Gastrocnemius medialis (tissue), 4 donors: ENCODE data around the gene NFASC. TPM values are rescaled to one million over a fixed set of nuclear protein-coding genes. Genes with fewer than 3 reads are reported as not detected.

Source experiments
- ATAC-seq, 2 donors: fragments of 150-250 bp; one replicate each; pipeline ENCODE4 v1.9.1; 2016
- DNase-seq, 2 donors: peaks; one replicate each; pipeline ENCODE4 v3.0.0-alpha.2; 2019
- H3K27ac ChIP-seq, 4 donors: fragments of 200-600 bp; sonication (generic); 1 replicate in 1 of 4; 2 replicates in 3 of 4; pipeline ENCODE4 v1.5.1; 2016 to 2018; ENCODE audit warnings: mild to moderate bottlenecking in 2 of 4, moderate library complexity in 1 of 4
- H3K27me3 ChIP-seq, 3 donors: fragments of 200-600 bp; sonication (generic) in 2 of 3; 1 replicate in 1 of 3; 2 replicates in 2 of 3; pipeline versions ENCODE4 v1.5.1 to v1.6.0; 2016 to 2019; ENCODE audit warnings: mild to moderate bottlenecking in 1 of 3, moderate library complexity in 1 of 3
- H3K36me3 ChIP-seq, 2 donors: fragments of 200-600 bp; sonication (generic) in 1 of 2; one replicate each; pipeline ENCODE4 v1.5.1; 2017 to 2018
- H3K4me1 ChIP-seq, 2 donors: fragments of 200-600 bp; sonication (generic) in 1 of 2; one replicate each; pipeline ENCODE4 v1.5.1; 2016 to 2017; ENCODE audit warnings: mild to moderate bottlenecking in 2 of 2
- H3K4me3 ChIP-seq, 4 donors: fragments of 200-600 bp; sonication (generic) in 3 of 4; 1 replicate in 1 of 4; 2 replicates in 3 of 4; pipeline ENCODE4 v1.5.1; 2016 to 2019; ENCODE audit warnings: mild to moderate bottlenecking in 2 of 4
- H3K9me3 ChIP-seq, 3 donors: fragments of 200-600 bp; sonication (generic) in 2 of 3; 1 replicate in 1 of 3; 2 replicates in 2 of 3; pipeline ENCODE4 v1.5.1; 2016 to 2019
- CTCF ChIP-seq, 5 experiments: fragments of 450-650 bp in 3 of 5; fragments of 200-600 bp in 2 of 5; sonication (generic) in 2 of 5; IDR thresholded peaks in 4 of 5; conservative IDR thresholded peaks in 1 of 5; 1 replicate in 4 of 5; 2 replicates in 1 of 5; pipeline ENCODE4 v1.5.1; 2016 to 2019; ENCODE audit warnings: antibody characterized with exemption in 5 of 5, mild to moderate bottlenecking in 3 of 5, moderate library complexity in 3 of 5
- POLR2A ChIP-seq, 2 donors: fragments of 450-650 bp; IDR thresholded peaks; one replicate each; pipeline ENCODE4 v1.6.1; 2017; ENCODE audit warnings: antibody characterized with exemption in 2 of 2, mild to moderate bottlenecking in 2 of 2, moderate library complexity in 2 of 2
- in situ Hi-C, 4 donors: fragments of 200-750 bp; cut with MboI; loops; one replicate each; pipeline versions ENCODE4 v1.15.0 to v1.8.0; 2017; ENCODE audit warnings: low sequenced_read_pairs in 4 of 4
- intact Hi-C: fragments of 100-400 bp; cut with DNase I; formaldehyde crosslinking; loops from one replicate; pipeline ENCODE4 v1.15.1; 2023; ENCODE audit warnings: low total_unique reads
- total RNA-seq, 4 donors: library from RNA; depleted of rRNA; stranded (reverse); fragments of >200 nt; gene quantifications; one replicate each; pipeline versions ENCODE4 v1.1.0 to v1.2.3, GENCODE V29; 2016

The NFASC gene
- total RNA-seq, 4 donors from 2014 or later = 0.75 to 4.7 (median 2.4) TPM

DNA sequence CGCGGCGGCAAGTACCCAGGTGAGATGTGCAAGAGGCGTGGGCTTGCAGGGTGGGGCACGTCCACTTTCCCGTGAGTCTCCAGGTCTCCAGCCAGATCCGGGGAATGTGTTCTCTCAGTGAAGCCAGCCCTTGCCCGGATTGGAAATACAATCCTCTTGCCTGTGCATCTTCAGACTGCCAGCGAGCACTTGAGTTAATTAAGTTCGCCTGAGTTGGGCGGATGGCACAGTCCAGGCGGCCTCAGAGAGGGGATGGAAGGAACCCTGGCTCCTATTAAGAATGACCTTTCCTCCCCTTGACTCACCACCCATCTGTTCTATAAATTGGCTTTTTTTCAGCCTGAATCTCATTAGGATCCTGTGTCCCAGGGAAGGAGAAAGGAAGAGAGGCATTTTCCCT is 139.0 kb downstream of the NFASC start:
- intact Hi-C loops = no loop called here
- in situ Hi-C loops = no loop called here
- H3K36me3 ChIP-seq = no peaks in the 10 kb centered on the region
- ATAC-seq (no peak), DNase-seq (no peak)
- H3K4me3 ChIP-seq = no peak overlapping the region
- H3K27me3 ChIP-seq = no peaks in the 10 kb centered on the region
- TF ChIP-seq CTCF (IDR thresholded peaks at IDR 0.05 in 4 of 5, conservative IDR thresholded peaks at IDR 0.05 in 1 of 5) (no peak), POLR2A (IDR thresholded peaks at IDR 0.05) (no peak)
- no peaks in the 10 kb centered on the region for H3K4me1 ChIP-seq
- H3K27ac ChIP-seq = no peak overlapping the region
- H3K9me3 ChIP-seq = no peaks in the 10 kb centered on the region

- H3K36me3 ChIP-seq = no peaks in the 10 kb centered on the region
- ATAC-seq = no peak
- in situ Hi-C loops = no loop called here
- TF ChIP-seq POLR2A (IDR thresholded peaks at IDR 0.05) (no peak), CTCF (IDR thresholded peaks at IDR 0.05 in 4 of 5, conservative IDR thresholded peaks at IDR 0.05 in 1 of 5) (no peak)
- DNase-seq = no peak
- no peaks in the 10 kb centered on the region for H3K9me3 ChIP-seq
- no peak overlapping the region for H3K27ac ChIP-seq
- intact Hi-C loops = no loop called here
- no peak overlapping the region for H3K4me3 ChIP-seq
- H3K4me1 ChIP-seq = no peaks in the 10 kb centered on the region
- H3K27me3 ChIP-seq = no peaks in the 10 kb centered on the region
Measured at GRCh38 chr1:205012391-205013140, 141.9 kb downstream of the NFASC start.

GRCh38 chr1:205013683-205014367 is 143.2 kb downstream of the NFASC start:
- Histone ChIP-seq H3K27ac (no peak overlapping the region), H3K27me3 (no peaks in the 10 kb centered on the region), H3K4me1 (no peaks in the 10 kb centered on the region), H3K4me3 (no peak overlapping the region), H3K36me3 (no peaks in the 10 kb centered on the region), H3K9me3 (no peaks in the 10 kb centered on the region)
- no peak for DNase-seq
- in situ Hi-C loops = no loop called here
- intact Hi-C loops = no loop called here
- ATAC-seq = no peak
- TF ChIP-seq CTCF (IDR thresholded peaks at IDR 0.05 in 4 of 5, conservative IDR thresholded peaks at IDR 0.05 in 1 of 5) = no peak
- no peak for TF ChIP-seq POLR2A (IDR thresholded peaks at IDR 0.05)

DNA sequence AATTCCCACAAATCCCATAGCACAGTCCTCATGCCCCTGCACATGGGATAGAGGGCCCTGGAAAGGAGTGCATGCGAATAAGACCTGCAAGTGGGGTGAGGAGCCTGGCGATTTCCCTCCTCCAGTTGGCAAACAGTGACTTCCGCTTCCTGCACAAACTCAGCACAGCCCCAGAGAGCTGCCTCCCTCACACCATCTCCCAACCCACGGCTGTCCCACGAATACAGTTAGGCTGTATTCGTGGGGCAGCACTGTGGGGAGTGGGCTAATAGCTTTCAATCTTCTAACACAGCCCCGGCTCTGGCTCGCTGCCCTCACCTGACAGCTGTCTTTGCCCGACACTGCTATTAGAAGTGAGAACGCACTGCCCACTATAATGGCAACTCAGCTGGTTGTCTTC is 144.1 kb downstream of the NFASC start:
- intact Hi-C loops = no loop called here
- H3K4me3 ChIP-seq = no peak overlapping the region
- H3K27me3 ChIP-seq = no peaks in the 10 kb centered on the region
- no peaks in the 10 kb centered on the region for H3K9me3 ChIP-seq
- TF ChIP-seq CTCF (IDR thresholded peaks at IDR 0.05 in 4 of 5, conservative IDR thresholded peaks at IDR 0.05 in 1 of 5) (no peak), POLR2A (IDR thresholded peaks at IDR 0.05) (no peak)
- H3K27ac ChIP-seq = no peak overlapping the region
- DNase-seq = no peak
- ATAC-seq = no peak
- H3K36me3 ChIP-seq = no peaks in the 10 kb centered on the region
- H3K4me1 ChIP-seq = no peaks in the 10 kb centered on the region
- in situ Hi-C loops = no loop called here
